Hepatocyte (in vitro differentiated cells): ENCODE measurements around the gene RNPS1. TPM values are rescaled to one million over a fixed set of nuclear protein-coding genes. Genes with fewer than 3 reads are reported as not detected.
A peak's percentile ranks its signal among the peaks of the same experiment; 100 is the strongest.

Experiments
- DNase-seq: peaks from one replicate; pipeline ENCODE4 v3.0.0-alpha.2; 2016; ENCODE audit warnings: low spot score
- H2AFZ ChIP-seq: fragments of 200-600 bp; sonication (generic); 2 replicates; pipeline ENCODE4 v1.6.0; 2016; ENCODE audit warnings: antibody characterized with exemption, mild to moderate bottlenecking
- H3K27ac ChIP-seq: fragments of 200-600 bp; sonication (generic); 2 replicates; pipeline ENCODE4 v1.5.1; 2016; ENCODE audit warnings: mild to moderate bottlenecking
- H3K27me3 ChIP-seq: fragments of 200-600 bp; sonication (generic); 2 replicates; pipeline ENCODE4 v1.6.1; 2016
- H3K36me3 ChIP-seq: fragments of 200-600 bp; sonication (generic); replicated peaks from 2 replicates; pipeline ENCODE4 v1.5.1; 2016; ENCODE audit warnings: low read depth; ENCODE audit not compliant: insufficient read depth
- H3K4me1 ChIP-seq: fragments of 200-600 bp; sonication (generic); 2 replicates; pipeline ENCODE4 v1.5.1; 2016; ENCODE audit warnings: mild to moderate bottlenecking, moderate library complexity; ENCODE audit not compliant: insufficient read depth
- H3K4me2 ChIP-seq: fragments of 200-600 bp; sonication (generic); 2 replicates; pipeline ENCODE4 v1.6.0; 2016
- H3K4me3 ChIP-seq: fragments of 200-600 bp; sonication (generic); 2 replicates; pipeline ENCODE4 v1.5.1; 2016; ENCODE audit warnings: mild to moderate bottlenecking
- H3K79me2 ChIP-seq: fragments of 200-600 bp; sonication (generic); 2 replicates; pipeline ENCODE4 v1.6.0; 2017; ENCODE audit warnings: mild to moderate bottlenecking
- H3K9me2 ChIP-seq: fragments of 200-600 bp; sonication (generic); replicated peaks from 2 replicates; pipeline ENCODE4 v1.6.0; 2017; ENCODE audit warnings: mild to moderate bottlenecking; ENCODE audit not compliant: insufficient read depth
- H3K9me3 ChIP-seq: fragments of 200-600 bp; sonication (generic); 2 replicates; pipeline ENCODE4 v1.5.1; 2016; ENCODE audit warnings: low read depth, mild to moderate bottlenecking
- H4K20me1 ChIP-seq: fragments of 200-600 bp; sonication (generic); 2 replicates; pipeline ENCODE4 v1.6.0; 2016; ENCODE audit warnings: mild to moderate bottlenecking; ENCODE audit not compliant: insufficient read depth, poor library complexity, severe bottlenecking
- EZH2 ChIP-seq: fragments of 200-600 bp; sonication (generic); IDR thresholded peaks from 2 replicates; pipeline ENCODE4 v1.6.1; 2016; ENCODE audit warnings: antibody characterized with exemption, mild to moderate bottlenecking, borderline replicate concordance
- EZH2phosphoT487 ChIP-seq: fragments of 200-600 bp; sonication (generic); IDR thresholded peaks from one replicate; pipeline ENCODE4 v1.6.1; 2018; ENCODE audit warnings: antibody characterized with exemption, mild to moderate bottlenecking, low read depth, moderate library complexity; ENCODE audit not compliant: unreplicated experiment, severe bottlenecking
- WGBS: methylation state at CpG from one replicate; pipeline ENCODE4 v1.1.6; 2016; ENCODE audit warnings: low lambda C conversion rate; ENCODE audit errors: missing lambda C conversion rate; 5-methylcytosine and 5-hydroxymethylcytosine counted together
- polyA plus RNA-seq: library from polyadenylated mRNA; unstranded; fragments of >200 nt; fragmentation: Nextera tagmentation; extraction: Ambion mirVana; gene quantifications from 2 replicates; pipeline ENCODE4 v1.2.1, GENCODE V29; 2016
- total RNA-seq: library from RNA; depleted of rRNA; stranded (reverse); fragments of >200 nt; gene quantifications from 2 replicates; pipeline ENCODE4 v1.2.3, GENCODE V29; 2014
- TF ChIP-seq, protein P1 (sequence below): fragments of 200-600 bp; sonication (generic); IDR thresholded peaks from 2 replicates; pipeline ENCODE4 v1.5.1; 2016; ENCODE audit warnings: antibody characterized with exemption, mild to moderate bottlenecking; ENCODE audit not compliant: poor library complexity

RNPS1 gene
- total and polyA plus RNA-seq, 2 experiments from 2014 or later: 128 to 198 TPM

DNA sequence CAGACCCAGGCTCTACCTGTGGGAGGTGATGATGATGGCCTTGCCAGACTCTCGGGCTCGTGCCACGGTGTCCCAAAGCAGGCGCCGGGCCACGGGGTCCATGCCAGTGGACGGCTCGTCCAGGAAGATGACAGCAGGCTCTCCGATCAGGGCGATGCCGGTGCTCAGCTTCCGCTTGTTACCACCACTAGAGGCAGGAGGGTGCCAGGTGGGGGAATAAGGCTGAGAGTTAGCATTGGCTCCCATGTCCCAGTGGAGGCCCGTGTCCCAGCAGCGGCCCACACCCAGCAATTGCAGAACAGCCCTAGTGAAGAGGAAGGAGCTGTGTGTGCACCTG, 10.3 kb upstream of the RNPS1 start:
- H3K4me2 ChIP-seq: no peak overlapping the region
- H2AFZ ChIP-seq: no peak overlapping the region
- 67% methylated on average over 14 of the region's 14 CpGs for WGBS
- no peak overlapping the region for H3K27ac ChIP-seq
- no peaks in the 10 kb centered on the region for H3K27me3 ChIP-seq
- H3K79me2 ChIP-seq: no peaks in the 10 kb centered on the region
- H3K4me1 ChIP-seq: no peaks in the 10 kb centered on the region
- no peaks in the 10 kb centered on the region for H3K9me3 ChIP-seq
- H3K36me3 ChIP-seq: no peaks in the 10 kb centered on the region
- TF ChIP-seq, protein P1, sequence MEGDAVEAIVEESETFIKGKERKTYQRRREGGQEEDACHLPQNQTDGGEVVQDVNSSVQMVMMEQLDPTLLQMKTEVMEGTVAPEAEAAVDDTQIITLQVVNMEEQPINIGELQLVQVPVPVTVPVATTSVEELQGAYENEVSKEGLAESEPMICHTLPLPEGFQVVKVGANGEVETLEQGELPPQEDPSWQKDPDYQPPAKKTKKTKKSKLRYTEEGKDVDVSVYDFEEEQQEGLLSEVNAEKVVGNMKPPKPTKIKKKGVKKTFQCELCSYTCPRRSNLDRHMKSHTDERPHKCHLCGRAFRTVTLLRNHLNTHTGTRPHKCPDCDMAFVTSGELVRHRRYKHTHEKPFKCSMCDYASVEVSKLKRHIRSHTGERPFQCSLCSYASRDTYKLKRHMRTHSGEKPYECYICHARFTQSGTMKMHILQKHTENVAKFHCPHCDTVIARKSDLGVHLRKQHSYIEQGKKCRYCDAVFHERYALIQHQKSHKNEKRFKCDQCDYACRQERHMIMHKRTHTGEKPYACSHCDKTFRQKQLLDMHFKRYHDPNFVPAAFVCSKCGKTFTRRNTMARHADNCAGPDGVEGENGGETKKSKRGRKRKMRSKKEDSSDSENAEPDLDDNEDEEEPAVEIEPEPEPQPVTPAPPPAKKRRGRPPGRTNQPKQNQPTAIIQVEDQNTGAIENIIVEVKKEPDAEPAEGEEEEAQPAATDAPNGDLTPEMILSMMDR: peak; percentile 6
- TF ChIP-seq EZH2 (no peak), EZH2phosphoT487 (no peak)
- no peaks in the 10 kb centered on the region for H4K20me1 ChIP-seq
- H3K9me2 ChIP-seq: no peaks in the 10 kb centered on the region
- no peak for DNase-seq
- no peak overlapping the region for H3K4me3 ChIP-seq

DNA sequence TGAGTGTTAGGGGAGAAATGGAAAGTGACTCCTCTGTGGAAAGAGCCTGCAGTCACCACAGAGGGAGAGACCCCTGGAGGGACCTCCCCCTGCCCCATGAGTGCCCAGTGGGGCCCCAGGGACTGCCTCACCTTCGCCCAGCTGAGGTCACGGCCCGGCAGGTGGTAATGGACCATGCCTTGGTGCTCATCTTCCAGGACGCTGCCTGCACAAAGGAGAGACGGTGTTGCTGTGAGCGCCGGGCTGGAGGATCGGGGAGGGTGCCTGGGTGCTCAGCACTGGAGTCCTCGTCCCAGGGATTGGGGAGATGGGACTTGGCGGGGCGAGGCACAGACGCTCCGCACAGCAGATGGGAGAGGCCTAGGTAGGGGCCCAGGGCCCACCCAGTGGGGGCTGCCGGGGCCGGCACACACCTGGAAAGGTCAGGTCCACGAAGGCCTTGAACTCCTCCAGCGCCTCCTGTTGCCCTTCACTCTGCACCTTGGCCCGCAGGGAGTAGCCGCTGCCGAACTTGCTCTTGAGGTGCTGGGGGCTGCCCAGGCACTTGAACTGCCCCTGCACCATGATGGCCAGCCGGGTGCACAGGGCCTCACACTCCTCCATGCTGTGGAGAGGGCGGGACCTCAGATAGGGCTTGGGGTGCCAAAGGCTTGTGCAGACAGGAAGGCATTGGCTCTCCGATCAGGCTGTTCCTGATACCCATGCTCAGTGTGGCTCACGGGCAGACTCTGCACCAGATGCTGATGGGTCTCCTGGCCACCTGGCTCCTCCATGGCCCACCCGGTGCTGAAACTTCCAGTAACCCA, 9.7 kb upstream of the RNPS1 start:
- no peaks in the 10 kb centered on the region for H3K27me3 ChIP-seq
- no peaks in the 10 kb centered on the region for H3K79me2 ChIP-seq
- no peaks in the 10 kb centered on the region for H3K9me2 ChIP-seq
- no peaks in the 10 kb centered on the region for H3K36me3 ChIP-seq
- no peaks in the 10 kb centered on the region for H4K20me1 ChIP-seq
- no peaks in the 10 kb centered on the region for H3K9me3 ChIP-seq
- no peak overlapping the region for H3K27ac ChIP-seq
- 90% methylated on average over 23 of the region's 25 CpGs for WGBS
- H3K4me1 ChIP-seq: no peaks in the 10 kb centered on the region
- H2AFZ ChIP-seq: no peak overlapping the region
- TF ChIP-seq EZH2phosphoT487: no peak
- TF ChIP-seq EZH2: no peak
- TF ChIP-seq, protein P1: no peak
- no peak overlapping the region for H3K4me3 ChIP-seq
- H3K4me2 ChIP-seq: no peak overlapping the region
- no peak for DNase-seq

DNA sequence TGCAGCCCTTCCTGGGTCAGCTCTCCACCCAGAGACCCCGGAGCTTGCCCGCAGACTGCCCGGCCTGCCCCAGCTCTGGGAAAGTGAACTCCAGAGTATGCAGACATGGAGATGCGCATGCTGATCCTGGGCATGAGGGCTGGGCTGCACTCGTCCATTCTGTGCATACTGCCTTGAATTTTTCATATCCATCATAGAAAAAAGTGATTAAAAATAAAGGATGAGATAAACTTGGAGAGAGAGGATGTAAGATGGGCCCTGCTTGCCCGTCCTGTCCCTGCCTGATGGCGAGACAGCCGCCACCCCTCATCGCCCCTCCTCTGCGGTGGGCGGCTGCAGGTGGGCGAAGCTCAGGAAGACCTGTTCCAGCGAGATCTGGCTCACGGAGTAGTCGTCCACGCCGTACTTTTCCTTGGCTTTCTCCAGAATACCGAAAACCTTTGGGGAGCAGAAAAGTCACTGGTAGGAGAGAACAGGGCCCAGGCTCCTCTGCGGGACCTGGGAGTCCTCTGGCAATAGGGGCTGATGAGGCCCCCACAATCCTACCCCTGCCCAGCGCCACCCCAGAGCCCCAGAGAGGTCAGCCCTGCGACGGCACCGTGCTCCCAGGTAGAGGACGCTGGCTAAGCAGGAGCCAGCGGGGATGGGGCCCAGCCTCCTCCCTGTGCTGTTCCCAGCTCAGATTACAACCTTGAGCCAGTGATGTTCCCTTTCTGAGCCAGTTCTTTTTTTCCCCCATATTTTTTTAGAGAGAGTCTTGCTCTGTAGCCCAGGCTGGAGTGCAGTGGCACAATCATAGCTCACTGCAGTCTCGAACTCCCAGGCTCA, 8.7 kb upstream of the RNPS1 start:
- Histone ChIP-seq H3K9me3 (no peaks in the 10 kb centered on the region), H3K9me2 (no peaks in the 10 kb centered on the region), H3K79me2 (no peaks in the 10 kb centered on the region), H3K4me3 (no peak overlapping the region), H3K27ac (no peak overlapping the region), H2AFZ (no peak overlapping the region), H3K4me1 (no peaks in the 10 kb centered on the region), H4K20me1 (no peaks in the 10 kb centered on the region), H3K27me3 (no peaks in the 10 kb centered on the region), H3K4me2 (no peak overlapping the region), H3K36me3 (no peaks in the 10 kb centered on the region)
- no peak for DNase-seq
- TF ChIP-seq EZH2phosphoT487 (no peak), EZH2 (no peak)
- TF ChIP-seq, protein P1: no peak
- 78% methylated on average over 26 of the region's 26 CpGs for WGBS
